ENCODE results near the gene ADAM11.

DNA sequence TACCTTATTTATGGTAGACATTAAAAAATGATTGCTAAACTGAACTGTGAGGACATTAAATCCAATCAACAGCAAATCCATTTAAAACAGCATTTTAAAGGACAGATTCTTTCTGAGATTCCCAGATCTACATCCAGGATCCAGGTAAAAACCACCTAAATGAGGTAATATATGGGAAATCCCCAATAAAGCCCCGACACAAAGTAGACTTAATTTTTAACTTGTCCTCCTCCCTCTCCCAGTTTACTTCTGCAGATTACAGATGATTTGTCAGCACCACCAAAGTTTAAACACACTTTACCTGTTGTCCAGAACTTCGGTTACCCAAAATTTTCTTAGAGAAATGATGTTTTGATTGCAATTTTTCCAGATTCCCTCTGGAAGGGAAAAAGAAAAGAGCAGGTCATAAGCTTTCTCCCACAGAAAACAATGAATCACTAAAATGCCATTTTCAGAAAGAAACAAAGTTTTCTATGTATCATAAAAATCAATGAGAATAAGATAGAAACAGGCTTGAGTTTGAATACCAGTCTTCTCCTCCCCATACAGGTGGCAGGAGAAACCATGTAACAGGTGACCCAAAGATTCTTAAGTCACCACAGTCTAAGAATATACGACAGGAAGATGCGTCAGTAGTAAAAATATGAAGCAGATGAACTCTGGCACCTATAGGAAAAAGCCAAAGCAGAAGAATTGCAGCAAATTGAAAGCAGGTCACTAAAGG lies 48.5 kb downstream of the ADAM11 start:
- TF ChIP-seq GATA2 (IDR thresholded peaks at IDR 0.05; ENCODE audit: low read depth, low read length): no peak
- TF ChIP-seq GATA3 (IDR thresholded peaks at IDR 0.05; ENCODE audit: low read depth, low read length): no peak

Measured in SH-SY5Y (cell line).